NCI-H2196 (cell line): ENCODE results near the gene STAT3.
"Not testable (repeated sequence)": the region's sequence is repeated elsewhere in the genome, so short reads cannot be mapped to it uniquely, and the experiment has no call there.

Experiments used
- DNase-seq: peaks from one replicate; lab custom pipeline; 2025; ENCODE audit not compliant: unreplicated experiment; lab: John Stamatoyannopoulos, UW

Gene STAT3

GRCh38 chr17:42264366-42264765 lies 123.9 kb downstream of the STAT3 start:
- DNase-seq: not testable (repeated sequence)
